Calu3 (cell line): ENCODE results near the gene P2RX3. TPM values are rescaled to one million over a fixed set of nuclear protein-coding genes. Genes with fewer than 3 reads are reported as not detected.
"Not testable (repeated sequence)": the region's sequence is repeated elsewhere in the genome, so short reads cannot be mapped to it uniquely, and the experiment has no call there.

Source experiments
- BruUV-seq: library from RNA; stranded (reverse); fragments of 400-500 nt; replicated peaks from 2 replicates; lab custom pipeline; 2021; lab: Mats Ljungman, UMichigan
- CTCF ChIA-PET: fragments of 300-600 bp; sonication (Branson Sonifier 250); formaldehyde crosslinking; loops from one replicate; lab custom pipeline; 2022; ENCODE audit warnings: antibody characterized with exemption; lab: Charles Lee
- DNase-seq: peaks from one replicate; pipeline ENCODE4 v3.0.0; 2022
- H3K27ac Mint-ChIP-seq: one replicate; pipeline ENCODE4 v1.8.0; 2022; ENCODE audit warnings: mixed read lengths; ENCODE audit not compliant: unreplicated experiment
- H3K27me3 Mint-ChIP-seq: one replicate; pipeline ENCODE4 v1.8.0; 2022; ENCODE audit warnings: mixed read lengths; ENCODE audit not compliant: unreplicated experiment
- H3K36me3 Mint-ChIP-seq: one replicate; pipeline ENCODE4 v1.8.0; 2022; ENCODE audit warnings: mild to moderate bottlenecking, moderate library complexity, mixed read lengths; ENCODE audit not compliant: insufficient read depth, unreplicated experiment
- H3K4me1 Mint-ChIP-seq: one replicate; pipeline ENCODE4 v1.8.0; 2022; ENCODE audit warnings: mild to moderate bottlenecking, low read depth, mixed read lengths; ENCODE audit not compliant: unreplicated experiment
- H3K4me3 Mint-ChIP-seq: one replicate; pipeline ENCODE4 v1.8.0; 2022; ENCODE audit warnings: mild to moderate bottlenecking, low read depth, moderate library complexity, mixed read lengths; ENCODE audit not compliant: unreplicated experiment
- H3K9me3 Mint-ChIP-seq: one replicate; pipeline ENCODE4 v1.8.0; 2022; ENCODE audit warnings: low read depth, mixed read lengths; ENCODE audit not compliant: unreplicated experiment
- CTCF ChIP-seq: fragments of 200-600 bp; IDR thresholded peaks from one replicate; pipeline ENCODE4 v1.8.0; 2022; ENCODE audit warnings: antibody characterized with exemption; ENCODE audit not compliant: unreplicated experiment
- intact Hi-C: fragments of 100-400 bp; cut with micrococcal nuclease; formaldehyde crosslinking; loops from one replicate; pipeline ENCODE4 v1.10.0; 2022; ENCODE audit not compliant: unreplicated experiment
- total RNA-seq: library from RNA; stranded (reverse); gene quantifications from 2 replicates; pipeline ENCODE4 v1.2.3, GENCODE V29; 2022

P2RX3 gene
- total RNA-seq, 1 experiment from 2014 or later: not detected

- H3K4me3 Mint-ChIP-seq: no peak overlapping the region
- intact Hi-C loops: no loop called here
Observed at GRCh38 chr11:57399221-57399620, 61.1 kb downstream of the P2RX3 start.

GRCh38 chr11:57399972-57400578 is 61.9 kb downstream of the P2RX3 start:
- no peak for DNase-seq
- Mint-ChIP-seq H3K4me3 (no peak overlapping the region), H3K27ac (no peak overlapping the region), H3K27me3 (no peaks in the 10 kb centered on the region), H3K4me1 (no peaks in the 10 kb centered on the region), H3K9me3 (no peaks in the 10 kb centered on the region), H3K36me3 (peaks cover 5% of the 10 kb centered on the region)
- TF ChIP-seq CTCF: no peak
- BruUV-seq: no TSS peak
- intact Hi-C loops: no loop called here
- CTCF ChIA-PET: interaction anchor here (0.6 kb wide), 1 partner anchor 37 kb away, joined by 3 read pairs; no protein-coding TSS in a partner anchor

More at GRCh38 chr11:57399221-57399620, 61.1 kb downstream of the P2RX3 start:
- no peaks in the 10 kb centered on the region for H3K4me1 Mint-ChIP-seq
- peaks cover 5% of the 10 kb centered on the region for H3K36me3 Mint-ChIP-seq
- H3K27ac Mint-ChIP-seq: no peak overlapping the region
- CTCF ChIA-PET: interaction anchor here (0.6 kb wide), 1 partner anchor 36 kb away, joined by 3 read pairs; no protein-coding TSS in a partner anchor
- no peaks in the 10 kb centered on the region for H3K9me3 Mint-ChIP-seq
- no peak for TF ChIP-seq CTCF
- H3K27me3 Mint-ChIP-seq: no peaks in the 10 kb centered on the region
- BruUV-seq: no TSS peak
- no peak for DNase-seq

- Mint-ChIP-seq H3K4me3 (no peak overlapping the region), H3K36me3 (peaks cover 15% of the 10 kb centered on the region), H3K27ac (no peak overlapping the region), H3K4me1 (peaks cover 20% of the 10 kb centered on the region), H3K27me3 (no peaks in the 10 kb centered on the region), H3K9me3 (no peaks in the 10 kb centered on the region)
- CTCF ChIA-PET: no interaction called here
- intact Hi-C loops: no loop called here
- no peak for DNase-seq
- no TSS peak for BruUV-seq
- TF ChIP-seq CTCF: no peak
Observed at GRCh38 chr11:57402188-57403002, 64.2 kb downstream of the P2RX3 start.

GRCh38 chr11:57403003-57403801 is 65.0 kb downstream of the P2RX3 start:
- H3K4me3 Mint-ChIP-seq: not testable (repeated sequence)

More at GRCh38 chr11:57403003-57403801, 65.0 kb downstream of the P2RX3 start:
- H3K9me3 Mint-ChIP-seq, H3K27ac Mint-ChIP-seq, intact Hi-C loops, BruUV-seq, CTCF ChIA-PET, DNase-seq, H3K27me3 Mint-ChIP-seq: not testable (repeated sequence)
- Mint-ChIP-seq H3K4me1 (peaks cover 20% of the 10 kb centered on the region), H3K36me3 (peaks cover 22% of the 10 kb centered on the region)
